NCI-H146 treated with DMSO at 0.1 percent for 48 hours (cell line): ENCODE data around the gene ATAD3B.
"Not testable (repeated sequence)": the region's sequence is repeated elsewhere in the genome, so short reads cannot be mapped to it uniquely, and the experiment has no call there.

Experiments used
- DNase-seq: peaks from one replicate; lab custom pipeline; 2025; ENCODE audit not compliant: unreplicated experiment; lab: John Stamatoyannopoulos, UW

Gene ATAD3B

GRCh38 chr1:1529936-1530335, 58.4 kb downstream of the ATAD3B start:
- DNase-seq, result no peak

- no peak for DNase-seq
Observed at GRCh38 chr1:1531947-1532346, 60.4 kb downstream of the ATAD3B start.

- DNase-seq, result not testable (repeated sequence)
Observed at GRCh38 chr1:1533176-1533893, 61.8 kb downstream of the ATAD3B start.

- DNase-seq, result not testable (repeated sequence)
Observed at GRCh38 chr1:1533894-1534291, 62.3 kb downstream of the ATAD3B start.

- DNase-seq, result no peak
Observed at GRCh38 chr1:1534401-1535154, 63.0 kb downstream of the ATAD3B start.

- DNase-seq, result no peak
Observed at GRCh38 chr1:1535201-1536018, 63.8 kb downstream of the ATAD3B start.

GRCh38 chr1:1536019-1536937, 64.7 kb downstream of the ATAD3B start:
- DNase-seq, result no peak

- DNase-seq, result no peak
Observed at GRCh38 chr1:1536938-1537546, 65.5 kb downstream of the ATAD3B start.

- DNase-seq, result no peak
Observed at GRCh38 chr1:1537626-1538250, 66.2 kb downstream of the ATAD3B start.

GRCh38 chr1:1538334-1538733, 66.8 kb downstream of the ATAD3B start:
- DNase-seq, result no peak

GRCh38 chr1:1538989-1539309, 67.4 kb downstream of the ATAD3B start:
- DNase-seq, result no peak

- no peak for DNase-seq
Observed at GRCh38 chr1:1539310-1540089, 67.9 kb downstream of the ATAD3B start.

GRCh38 chr1:1540090-1540817, 68.7 kb downstream of the ATAD3B start, which contains the start of gene TMEM240:
TMEM240 (minus strand) TSS chr1:1540624; CDS start chr1:1540346, 278 bp downstream.
- no peak for DNase-seq

GRCh38 chr1:1540818-1541628, 69.5 kb downstream of the ATAD3B start:
- no peak for DNase-seq

GRCh38 chr1:1541956-1542765, 70.6 kb downstream of the ATAD3B start:
- no peak for DNase-seq
